ENCODE results near the gene SPEF1.

Gene SPEF1

DNA sequence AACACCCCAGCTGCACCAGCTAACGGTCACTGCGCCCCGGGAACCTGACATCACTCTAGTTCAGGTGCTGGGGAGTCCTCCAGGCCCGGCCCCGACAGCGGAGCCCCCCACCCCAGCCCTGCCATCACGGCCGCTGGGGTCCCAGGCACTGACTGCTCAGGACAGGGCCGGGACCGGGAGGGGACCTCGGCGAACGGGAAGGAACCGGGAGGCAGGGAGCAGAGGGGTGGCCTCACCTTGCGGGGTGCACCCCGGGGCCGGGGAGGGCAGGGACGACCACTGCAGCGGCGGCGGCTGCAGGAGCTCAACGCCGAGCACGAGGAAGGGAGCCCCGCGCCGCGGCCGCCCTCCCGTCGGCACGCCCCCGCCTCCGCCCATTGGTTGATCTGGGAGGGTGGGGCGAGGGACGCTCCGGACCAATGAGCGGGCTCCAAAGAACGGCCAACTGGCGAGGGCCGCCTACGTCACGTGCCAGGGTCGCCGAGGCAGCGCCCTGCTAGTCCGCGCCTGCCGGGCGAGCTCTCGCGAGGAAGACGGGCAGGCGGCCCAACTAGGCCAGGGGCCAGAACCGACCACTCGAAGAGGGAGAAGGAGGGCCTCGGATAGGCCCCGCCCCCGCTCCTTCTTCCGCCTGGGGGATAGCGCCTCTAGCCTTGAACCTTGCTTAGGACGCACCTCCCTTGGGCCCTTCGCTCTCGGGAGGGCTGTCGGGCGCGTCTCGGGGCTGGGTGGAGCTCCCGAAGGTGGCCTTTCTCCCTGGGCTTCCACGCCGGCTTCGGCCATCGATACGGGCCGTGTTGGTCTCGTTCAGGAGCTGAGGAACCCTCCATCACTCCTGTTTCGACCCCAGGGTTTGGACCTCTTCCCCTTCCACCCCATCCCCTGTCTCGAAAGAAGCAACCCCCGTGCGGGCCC, 13.6 kb downstream of the SPEF1 start, which contains the start of gene ADISSP:
TSS of gene ADISSP (minus strand) at position 327 of the 915 bp plus-strand sequence. CDS start 7,653 bp downstream, outside the sequence.
- peak; percentile 86 to 96 for DNase-seq (ENCODE audit: low read depth in 1 of 2, low spot score in 1 of 2)

DNA sequence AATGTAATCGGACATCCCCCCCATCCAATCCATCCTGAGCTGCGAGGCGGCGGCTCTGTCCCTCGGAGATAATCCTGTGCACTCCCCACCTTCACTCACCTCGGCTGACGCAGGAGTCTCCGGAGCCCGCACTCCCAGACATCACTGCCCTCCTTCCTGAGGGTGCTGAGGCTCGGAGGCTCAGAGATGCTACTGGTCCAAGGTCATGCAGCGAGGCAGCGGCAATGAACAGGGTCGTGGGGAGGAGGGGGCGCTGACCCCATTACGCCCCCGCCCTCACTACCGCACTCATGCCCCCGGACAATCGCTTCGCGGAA, 14.2 kb downstream of the SPEF1 start:
- DNase-seq (ENCODE audit: low read depth in 1 of 2, low spot score in 1 of 2): no peak

- DNase-seq (ENCODE audit: low read depth in 1 of 2, low spot score in 1 of 2): no peak
Measured at GRCh38 chr20:3766422-3767109, 14.7 kb downstream of the SPEF1 start.

DNA sequence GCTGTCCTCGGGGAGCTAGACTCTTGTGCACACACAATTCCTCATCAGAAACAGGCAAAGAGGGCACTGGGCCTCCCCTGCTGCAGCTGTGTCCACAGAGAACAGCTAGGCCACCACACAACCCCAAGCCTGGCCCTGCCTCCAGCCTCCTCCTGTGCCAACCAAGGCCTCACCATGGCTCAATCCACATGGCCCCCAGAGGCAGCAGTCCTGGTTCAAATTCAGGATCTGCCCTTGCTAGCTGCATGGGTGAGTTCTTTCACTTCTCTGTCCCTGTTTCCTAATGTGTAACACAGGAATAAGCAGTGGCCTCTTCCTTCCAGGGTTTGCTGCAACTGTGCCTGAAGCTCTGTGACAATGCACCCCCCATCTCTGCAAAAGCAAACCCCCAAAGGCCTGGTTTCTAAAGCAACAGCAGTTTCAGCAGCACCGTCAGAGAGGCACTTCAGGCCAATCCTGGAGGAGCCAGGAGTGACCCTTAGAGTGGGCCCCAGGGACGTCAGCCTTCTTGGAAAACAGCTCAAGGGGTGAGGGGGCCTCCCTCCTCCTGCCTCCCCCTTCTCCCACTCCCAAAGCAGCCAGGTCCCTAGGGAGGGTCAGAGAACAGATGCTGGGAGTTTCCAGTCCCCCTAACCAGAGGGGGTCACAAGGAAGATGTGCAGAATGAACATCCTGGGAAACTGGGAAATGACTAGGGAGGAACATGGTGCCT, 15.9 kb downstream of the SPEF1 start:
- no peak for DNase-seq (ENCODE audit: low read depth in 1 of 2, low spot score in 1 of 2)

- DNase-seq (ENCODE audit: low read depth in 1 of 2, low spot score in 1 of 2): no peak
Measured at GRCh38 chr20:3764659-3765058, 16.6 kb downstream of the SPEF1 start.

GRCh38 chr20:3763671-3764601, 17.3 kb downstream of the SPEF1 start:
- no peak for DNase-seq (ENCODE audit: low read depth in 1 of 2, low spot score in 1 of 2)

GRCh38 chr20:3760655-3761348, 20.4 kb downstream of the SPEF1 start:
- no peak for DNase-seq (ENCODE audit: low read depth in 1 of 2, low spot score in 1 of 2)

- no peak for DNase-seq (ENCODE audit: low read depth in 1 of 2, low spot score in 1 of 2)
Measured at GRCh38 chr20:3759884-3760283, 21.4 kb downstream of the SPEF1 start.

DNA sequence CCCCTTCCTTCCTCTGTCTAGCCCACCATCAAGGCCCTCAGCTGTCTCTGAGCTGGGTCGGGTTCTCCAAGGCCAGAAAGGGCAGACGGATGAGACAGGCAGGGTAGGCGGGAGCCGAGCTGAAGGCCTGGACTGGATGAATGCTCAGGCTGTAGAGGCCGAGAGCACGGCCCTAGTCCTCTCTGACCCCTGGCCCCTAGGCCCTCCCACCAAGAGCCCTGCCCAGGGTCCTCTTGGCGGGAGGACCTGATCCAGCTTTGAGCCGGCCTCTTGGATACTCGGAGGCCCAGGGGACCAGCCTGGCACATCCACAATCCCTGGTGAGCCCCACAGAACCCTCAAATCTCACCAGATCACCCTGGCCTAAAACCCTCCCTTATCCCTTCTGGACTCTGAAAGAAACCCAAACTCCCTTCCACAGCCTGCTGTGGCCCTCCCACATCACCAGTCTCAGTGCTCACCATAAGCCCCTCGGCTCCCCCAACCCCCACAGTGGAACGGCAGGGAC, 21.9 kb downstream of the SPEF1 start:
- DNase-seq (ENCODE audit: low read depth in 1 of 2, low spot score in 1 of 2): no peak

DNA sequence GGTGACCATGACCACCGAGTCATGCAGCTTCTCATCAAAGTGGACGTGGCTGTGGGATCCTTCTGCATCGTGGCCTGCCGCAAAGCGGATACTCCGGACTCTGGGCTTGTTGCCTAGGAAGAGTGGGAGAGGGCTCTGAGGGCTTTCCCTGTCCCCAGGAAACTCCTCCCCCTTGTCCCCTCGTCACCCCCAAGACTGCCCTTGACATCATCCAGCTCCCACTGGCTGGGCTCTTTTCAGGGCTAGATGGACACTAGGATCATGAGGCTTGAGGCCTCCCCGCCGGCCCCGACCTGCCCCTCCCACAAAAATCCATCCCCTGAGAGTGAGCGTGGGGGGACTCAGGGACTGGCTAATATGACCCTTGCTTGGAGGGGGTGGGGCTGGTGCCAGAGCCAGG, 22.7 kb downstream of the SPEF1 start:
- DNase-seq (ENCODE audit: low read depth in 1 of 2, low spot score in 1 of 2): no peak

DNA sequence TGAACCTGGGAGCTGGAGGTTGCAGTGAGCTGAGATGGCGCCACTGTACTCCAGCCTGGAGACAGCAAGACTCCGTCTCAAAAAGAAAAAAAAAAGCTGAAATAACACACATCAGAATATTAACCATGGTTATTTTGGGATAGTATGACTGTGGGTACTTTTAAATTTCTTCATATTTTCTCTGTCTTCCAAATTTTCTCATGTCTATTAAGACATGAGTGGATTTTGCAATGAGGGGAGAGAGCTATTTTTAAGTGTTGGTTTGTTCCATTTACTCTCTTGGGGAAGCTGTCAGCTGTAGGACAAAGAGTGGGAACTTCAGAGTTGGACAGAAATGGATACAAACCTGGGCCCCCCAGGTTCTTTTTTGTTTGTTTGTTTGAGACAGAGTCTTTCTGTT, 24.0 kb downstream of the SPEF1 start:
- no peak for DNase-seq (ENCODE audit: low read depth in 1 of 2, low spot score in 1 of 2)

GRCh38 chr20:3755814-3756480, 25.3 kb downstream of the SPEF1 start:
- no peak for DNase-seq (ENCODE audit: low read depth in 1 of 2, low spot score in 1 of 2)

- no peak for DNase-seq (ENCODE audit: low read depth in 1 of 2, low spot score in 1 of 2)
Measured at GRCh38 chr20:3755269-3755668, 26.0 kb downstream of the SPEF1 start.

GRCh38 chr20:3754276-3754630, 27.0 kb downstream of the SPEF1 start:
- no peak for DNase-seq (ENCODE audit: low read depth in 1 of 2, low spot score in 1 of 2)

GRCh38 chr20:3753501-3754275, 27.6 kb downstream of the SPEF1 start:
- no peak for DNase-seq (ENCODE audit: low read depth in 1 of 2, low spot score in 1 of 2)

GRCh38 chr20:3753098-3753497, 28.1 kb downstream of the SPEF1 start:
- peak in 1 of 2 donors; percentile 42 for DNase-seq (ENCODE audit: low read depth in 1 of 2, low spot score in 1 of 2)

GRCh38 chr20:3752386-3752759, 28.9 kb downstream of the SPEF1 start:
- DNase-seq (ENCODE audit: low read depth in 1 of 2, low spot score in 1 of 2): no peak

DNA sequence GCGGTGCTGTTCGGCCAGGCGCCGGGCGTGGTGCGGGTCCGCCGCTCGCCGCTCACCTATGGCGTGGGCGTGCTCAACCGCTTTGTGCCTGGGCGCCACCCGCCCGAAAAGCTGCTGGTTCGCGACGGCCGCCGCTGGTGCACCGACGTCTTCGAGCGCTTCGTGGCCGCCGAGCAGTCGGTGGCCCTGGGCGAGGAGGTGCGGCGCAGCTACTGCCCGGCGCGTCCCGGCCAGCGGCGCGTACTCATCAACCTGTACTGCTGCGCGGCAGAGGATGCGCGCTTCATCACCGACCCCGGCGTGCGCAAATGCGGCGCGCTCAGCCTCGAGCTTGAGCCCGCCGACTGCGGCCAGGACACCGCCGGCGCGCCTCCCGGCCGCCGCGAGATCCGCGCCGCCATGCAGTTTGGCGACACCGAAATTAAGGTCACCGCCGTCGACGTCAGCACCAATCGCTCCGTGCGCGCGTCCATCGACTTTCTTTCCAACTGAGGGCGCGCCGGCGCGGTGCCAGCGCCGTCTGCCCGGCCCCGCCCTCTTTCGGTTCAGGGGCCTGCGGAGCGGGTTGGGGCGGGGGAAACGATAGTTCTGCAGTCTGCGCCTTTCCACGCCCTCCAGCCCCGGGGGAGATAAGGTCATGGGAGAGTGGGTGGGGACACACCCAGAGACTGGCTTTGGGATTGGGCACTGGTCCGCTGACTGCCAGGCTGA, 29.4 kb downstream of the SPEF1 start:
- peak; percentile 23 to 28 for DNase-seq (ENCODE audit: low read depth in 1 of 2, low spot score in 1 of 2)

All from activated CD4-positive, alpha-beta T cell treated with anti-CD3 and anti-CD28 coated beads, Interleukin-2, amount 50 U/mL, for 24 hours (primary cell).